ENCODE data around the gene RNF187.

GRCh38 chr1:228517655-228518054, 30.5 kb downstream of the RNF187 start:
- TF ChIP-seq CTCF (optimal IDR thresholded peaks at IDR 0.05 in 1 of 3, IDR thresholded peaks at IDR 0.05 in 1 of 3, conservative IDR thresholded peaks at IDR 0.05 in 1 of 3; ENCODE audit: extremely low read depth in 1 of 3, insufficient read depth in 2 of 3, low read length in 3 of 3): no peak
- no peak for TF ChIP-seq EZH2 (IDR thresholded peaks at IDR 0.05; ENCODE audit: low read length)
